Neural cell (in vitro differentiated cells): ENCODE measurements around the gene CYP4X1. TPM values are rescaled to one million over a fixed set of nuclear protein-coding genes. Genes with fewer than 3 reads are reported as not detected.

Experiments
- H2AFZ ChIP-seq: fragments of 200-600, 300-800 bp; sonication (generic), shearing (Covaris generic); 2 replicates; pipeline ENCODE4 v1.6.0; 2014; ENCODE audit warnings: low read depth, mild to moderate bottlenecking, antibody characterized with exemption, low read length, moderate library complexity
- H3F3A ChIP-seq: fragments of 200-600 bp; shearing (Covaris generic); 2 replicates; pipeline ENCODE4 v1.6.1; 2016; ENCODE audit warnings: mild to moderate bottlenecking, moderate library complexity, mixed read lengths, antibody characterized with exemption, low read length; ENCODE audit not compliant: insufficient read depth, poor library complexity, severe bottlenecking
- H3K27ac ChIP-seq: fragments of 200-600, 300-800 bp; sonication (generic), shearing (Covaris generic); 2 replicates; pipeline ENCODE4 v1.5.1; 2014; ENCODE audit warnings: mild to moderate bottlenecking, low read length, moderate library complexity
- H3K27me3 ChIP-seq: fragments of 300-800, 200-600 bp; sonication (generic), shearing (Covaris generic); 2 replicates; pipeline ENCODE4 v1.6.0; 2014; ENCODE audit warnings: mild to moderate bottlenecking, low read depth, low read length, moderate library complexity; ENCODE audit not compliant: insufficient read depth
- H3K36me3 ChIP-seq: fragments of 300-800, 200-600 bp; sonication (generic), shearing (Covaris generic); 2 replicates; pipeline ENCODE4 v1.5.1; 2014; ENCODE audit warnings: mild to moderate bottlenecking, antibody characterized with exemption, low read length, moderate library complexity; ENCODE audit not compliant: insufficient read depth
- H3K4me2 ChIP-seq: fragments of 300-800, 200-600 bp; sonication (generic), shearing (Covaris generic); 2 replicates; pipeline ENCODE4 v1.6.0; 2014; ENCODE audit warnings: mild to moderate bottlenecking, low read length
- H3K4me3 ChIP-seq: fragments of 300-800, 200-600 bp; sonication (generic), shearing (Covaris generic); 2 replicates; pipeline ENCODE4 v1.5.1; 2014; ENCODE audit warnings: mild to moderate bottlenecking, low read length, moderate library complexity
- H3K79me2 ChIP-seq: fragments of 200-600 bp; shearing (Covaris generic); replicated peaks from 2 replicates; pipeline ENCODE4 v1.6.0; 2014; ENCODE audit warnings: mild to moderate bottlenecking, low read length, moderate library complexity; ENCODE audit not compliant: insufficient read depth
- H3K9ac ChIP-seq: fragments of 300-800, 200-600 bp; sonication (generic), shearing (Covaris generic); 2 replicates; pipeline ENCODE4 v1.6.1; 2016; ENCODE audit warnings: mild to moderate bottlenecking, low read length, mixed read lengths
- H3K9me2 ChIP-seq: fragments of 200-600 bp; shearing (Covaris generic); 2 replicates; pipeline ENCODE4 v1.6.1; 2016; ENCODE audit warnings: mild to moderate bottlenecking, low read length, mixed read lengths; ENCODE audit not compliant: insufficient read depth
- H3K9me3 ChIP-seq: fragments of 200-600, 300-800 bp; sonication (generic), shearing (Covaris generic); 2 replicates; pipeline ENCODE4 v1.6.1; 2016; ENCODE audit warnings: mild to moderate bottlenecking, mixed run types, low read length, moderate library complexity, mixed read lengths
- H4K20me1 ChIP-seq: fragments of 200-600 bp; shearing (Covaris generic); 2 replicates; pipeline ENCODE4 v1.6.1; 2016; ENCODE audit warnings: mild to moderate bottlenecking, mixed run types; ENCODE audit not compliant: insufficient read depth
- EP300 ChIP-seq: fragments of 450-650 bp; conservative IDR thresholded peaks from 2 replicates; pipeline ENCODE4 v1.6.1; 2014; ENCODE audit warnings: antibody characterized with exemption, mild to moderate bottlenecking, moderate library complexity; ENCODE audit not compliant: poor library complexity, severe bottlenecking
- EZH2 ChIP-seq: fragments of 200-600, 300-800 bp; shearing (Covaris generic), sonication (generic); IDR thresholded peaks from 2 replicates; pipeline ENCODE4 v1.6.1; 2014; ENCODE audit warnings: antibody characterized with exemption, low read length, borderline replicate concordance, mild to moderate bottlenecking; ENCODE audit not compliant: insufficient read depth, poor library complexity, severe bottlenecking
- MXI1 ChIP-seq: fragments of 450-650 bp; conservative IDR thresholded peaks from 2 replicates; pipeline ENCODE4 v1.6.1; 2014; ENCODE audit warnings: antibody characterized with exemption, mild to moderate bottlenecking; ENCODE audit not compliant: poor library complexity, severe bottlenecking
- RAD21 ChIP-seq: fragments of 450-650 bp; conservative IDR thresholded peaks from 2 replicates; pipeline ENCODE4 v1.6.1; 2014; ENCODE audit warnings: antibody characterized with exemption, mild to moderate bottlenecking, moderate library complexity
- SMC3 ChIP-seq: fragments of 450-650 bp; conservative IDR thresholded peaks from 2 replicates; pipeline ENCODE4 v1.6.1; 2014; ENCODE audit warnings: antibody characterized with exemption, mild to moderate bottlenecking, moderate library complexity; ENCODE audit not compliant: poor library complexity
- TAF1 ChIP-seq: IDR thresholded peaks from 2 replicates; pipeline ENCODE4 v1.6.1; 2012; ENCODE audit warnings: low read depth
- polyA plus RNA-seq: library from polyadenylated mRNA; depleted of rRNA; stranded (reverse); fragments of >200 nt; gene quantifications from 2 replicates; pipeline ENCODE4 v1.2.3, GENCODE V29; 2014
- TF ChIP-seq, protein P1 (sequence below): IDR thresholded peaks from 2 replicates; pipeline ENCODE4 v1.6.1; 2012; ENCODE audit warnings: borderline replicate concordance
- TF ChIP-seq, protein P2 (sequence below): fragments of 450-650 bp; IDR thresholded peaks from 2 replicates; pipeline ENCODE4 v1.5.1; 2014; ENCODE audit warnings: antibody characterized with exemption, mild to moderate bottlenecking, moderate library complexity; ENCODE audit not compliant: poor library complexity, severe bottlenecking

Gene CYP4X1
- polyA plus RNA-seq, 1 donor from 2014 or later = 20.7 TPM

DNA sequence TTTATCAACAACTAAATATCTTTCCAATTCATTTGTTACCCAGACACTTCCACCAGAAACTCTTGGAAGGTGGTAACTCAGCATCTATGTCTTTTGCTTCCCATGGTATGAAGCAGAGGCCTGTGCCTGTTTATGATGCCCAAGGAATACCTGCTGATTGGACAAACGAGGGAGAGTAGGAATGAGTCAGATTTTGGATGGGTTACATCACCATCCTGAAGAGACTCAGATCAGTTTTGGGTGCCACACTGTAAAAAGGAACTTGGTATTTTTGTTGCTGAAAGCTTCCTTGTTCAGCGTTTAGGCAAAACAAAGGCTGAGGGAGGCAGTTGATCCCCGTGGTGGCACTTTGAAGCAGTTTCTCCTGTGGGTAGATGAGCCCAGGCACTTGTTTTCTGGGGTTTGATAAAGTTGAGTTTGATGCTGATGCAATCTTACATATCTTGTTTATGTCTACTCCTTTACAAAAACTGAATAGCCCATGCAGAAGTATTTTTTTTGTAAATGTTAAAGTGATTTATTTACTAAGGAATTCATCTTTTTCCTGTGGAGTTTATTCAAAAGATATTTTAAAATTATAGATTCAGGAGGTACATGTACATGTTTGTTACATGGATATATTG lies 26.7 kb upstream of the CYP4X1 start:
- TF ChIP-seq MXI1 = no peak
- TF ChIP-seq, protein P1, sequence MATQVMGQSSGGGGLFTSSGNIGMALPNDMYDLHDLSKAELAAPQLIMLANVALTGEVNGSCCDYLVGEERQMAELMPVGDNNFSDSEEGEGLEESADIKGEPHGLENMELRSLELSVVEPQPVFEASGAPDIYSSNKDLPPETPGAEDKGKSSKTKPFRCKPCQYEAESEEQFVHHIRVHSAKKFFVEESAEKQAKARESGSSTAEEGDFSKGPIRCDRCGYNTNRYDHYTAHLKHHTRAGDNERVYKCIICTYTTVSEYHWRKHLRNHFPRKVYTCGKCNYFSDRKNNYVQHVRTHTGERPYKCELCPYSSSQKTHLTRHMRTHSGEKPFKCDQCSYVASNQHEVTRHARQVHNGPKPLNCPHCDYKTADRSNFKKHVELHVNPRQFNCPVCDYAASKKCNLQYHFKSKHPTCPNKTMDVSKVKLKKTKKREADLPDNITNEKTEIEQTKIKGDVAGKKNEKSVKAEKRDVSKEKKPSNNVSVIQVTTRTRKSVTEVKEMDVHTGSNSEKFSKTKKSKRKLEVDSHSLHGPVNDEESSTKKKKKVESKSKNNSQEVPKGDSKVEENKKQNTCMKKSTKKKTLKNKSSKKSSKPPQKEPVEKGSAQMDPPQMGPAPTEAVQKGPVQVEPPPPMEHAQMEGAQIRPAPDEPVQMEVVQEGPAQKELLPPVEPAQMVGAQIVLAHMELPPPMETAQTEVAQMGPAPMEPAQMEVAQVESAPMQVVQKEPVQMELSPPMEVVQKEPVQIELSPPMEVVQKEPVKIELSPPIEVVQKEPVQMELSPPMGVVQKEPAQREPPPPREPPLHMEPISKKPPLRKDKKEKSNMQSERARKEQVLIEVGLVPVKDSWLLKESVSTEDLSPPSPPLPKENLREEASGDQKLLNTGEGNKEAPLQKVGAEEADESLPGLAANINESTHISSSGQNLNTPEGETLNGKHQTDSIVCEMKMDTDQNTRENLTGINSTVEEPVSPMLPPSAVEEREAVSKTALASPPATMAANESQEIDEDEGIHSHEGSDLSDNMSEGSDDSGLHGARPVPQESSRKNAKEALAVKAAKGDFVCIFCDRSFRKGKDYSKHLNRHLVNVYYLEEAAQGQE = no peak
- no peak for TF ChIP-seq SMC3
- TF ChIP-seq TAF1 = no peak
- TF ChIP-seq, protein P2, sequence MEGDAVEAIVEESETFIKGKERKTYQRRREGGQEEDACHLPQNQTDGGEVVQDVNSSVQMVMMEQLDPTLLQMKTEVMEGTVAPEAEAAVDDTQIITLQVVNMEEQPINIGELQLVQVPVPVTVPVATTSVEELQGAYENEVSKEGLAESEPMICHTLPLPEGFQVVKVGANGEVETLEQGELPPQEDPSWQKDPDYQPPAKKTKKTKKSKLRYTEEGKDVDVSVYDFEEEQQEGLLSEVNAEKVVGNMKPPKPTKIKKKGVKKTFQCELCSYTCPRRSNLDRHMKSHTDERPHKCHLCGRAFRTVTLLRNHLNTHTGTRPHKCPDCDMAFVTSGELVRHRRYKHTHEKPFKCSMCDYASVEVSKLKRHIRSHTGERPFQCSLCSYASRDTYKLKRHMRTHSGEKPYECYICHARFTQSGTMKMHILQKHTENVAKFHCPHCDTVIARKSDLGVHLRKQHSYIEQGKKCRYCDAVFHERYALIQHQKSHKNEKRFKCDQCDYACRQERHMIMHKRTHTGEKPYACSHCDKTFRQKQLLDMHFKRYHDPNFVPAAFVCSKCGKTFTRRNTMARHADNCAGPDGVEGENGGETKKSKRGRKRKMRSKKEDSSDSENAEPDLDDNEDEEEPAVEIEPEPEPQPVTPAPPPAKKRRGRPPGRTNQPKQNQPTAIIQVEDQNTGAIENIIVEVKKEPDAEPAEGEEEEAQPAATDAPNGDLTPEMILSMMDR = no peak
- no peak for TF ChIP-seq EZH2
- TF ChIP-seq RAD21 = no peak
- no peak for TF ChIP-seq EP300
- H4K20me1 ChIP-seq = no peaks in the 10 kb centered on the region
- no peak overlapping the region for H3K4me2 ChIP-seq
- H2AFZ ChIP-seq = no peak overlapping the region
- no peaks in the 10 kb centered on the region for H3K9me3 ChIP-seq
- H3K36me3 ChIP-seq = no peaks in the 10 kb centered on the region
- no peaks in the 10 kb centered on the region for H3K27me3 ChIP-seq
- H3K27ac ChIP-seq = no peak overlapping the region
- no peak overlapping the region for H3K9ac ChIP-seq
- H3K9me2 ChIP-seq = no peaks in the 10 kb centered on the region
- no peaks in the 10 kb centered on the region for H3F3A ChIP-seq
- H3K79me2 ChIP-seq = no peaks in the 10 kb centered on the region
- H3K4me3 ChIP-seq = no peak overlapping the region

DNA sequence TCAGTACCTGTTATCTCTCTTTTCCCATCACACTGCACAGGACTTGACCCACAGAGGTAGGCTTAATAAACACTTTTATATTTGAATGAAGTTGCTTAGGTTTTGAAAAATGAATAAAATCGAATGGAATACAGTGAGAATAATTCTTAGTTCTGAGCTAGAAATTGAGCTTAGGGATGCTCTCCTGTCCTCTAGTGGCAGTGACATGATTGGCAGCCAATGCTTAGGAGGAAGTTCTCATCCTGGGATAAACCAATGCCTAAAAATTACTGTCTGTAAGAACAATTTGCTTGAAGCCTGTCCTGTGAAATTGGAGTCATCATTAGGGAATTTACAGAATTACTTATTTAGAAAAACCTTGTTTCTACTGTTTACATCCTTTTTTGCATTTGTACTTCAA lies 21.3 kb upstream of the CYP4X1 start:
- no peaks in the 10 kb centered on the region for H3K27me3 ChIP-seq
- H3K79me2 ChIP-seq = no peaks in the 10 kb centered on the region
- no peak overlapping the region for H3K4me2 ChIP-seq
- H3K9me2 ChIP-seq = no peaks in the 10 kb centered on the region
- no peak overlapping the region for H3K4me3 ChIP-seq
- H3F3A ChIP-seq = no peaks in the 10 kb centered on the region
- H3K27ac ChIP-seq = no peak overlapping the region
- no peaks in the 10 kb centered on the region for H4K20me1 ChIP-seq
- H3K36me3 ChIP-seq = no peaks in the 10 kb centered on the region
- TF ChIP-seq RAD21 = peak; percentile 16
- TF ChIP-seq, protein P2 = peak; percentile 42
- TF ChIP-seq, protein P1 = no peak
- H3K9ac ChIP-seq = no peak overlapping the region
- no peak overlapping the region for H2AFZ ChIP-seq
- no peaks in the 10 kb centered on the region for H3K9me3 ChIP-seq
